Rectal smooth muscle tissue (tissue), 1 donor: Measurements from ENCODE around the gene LMX1B.

ENCODE experiments used
- H3K27ac ChIP-seq: one replicate; pipeline ENCODE4 v1.7.0; 2013; ENCODE audit warnings: low read depth, low read length, inconsistent platforms
- H3K27me3 ChIP-seq: one replicate; pipeline ENCODE4 v1.7.0; 2013; ENCODE audit warnings: low read length; ENCODE audit not compliant: control insufficient read depth, insufficient read depth
- H3K36me3 ChIP-seq: one replicate; pipeline ENCODE4 v1.7.0; 2013; ENCODE audit warnings: low read length; ENCODE audit not compliant: control insufficient read depth, insufficient read depth
- H3K4me1 ChIP-seq: one replicate; pipeline ENCODE4 v1.7.0; 2013; ENCODE audit warnings: low read length; ENCODE audit not compliant: control insufficient read depth, insufficient read depth
- H3K4me3 ChIP-seq: one replicate; pipeline ENCODE4 v1.7.0; 2013; ENCODE audit warnings: low read length
- H3K9ac ChIP-seq: one replicate; pipeline ENCODE4 v1.7.0; 2013; ENCODE audit warnings: low read length

The LMX1B gene

DNA sequence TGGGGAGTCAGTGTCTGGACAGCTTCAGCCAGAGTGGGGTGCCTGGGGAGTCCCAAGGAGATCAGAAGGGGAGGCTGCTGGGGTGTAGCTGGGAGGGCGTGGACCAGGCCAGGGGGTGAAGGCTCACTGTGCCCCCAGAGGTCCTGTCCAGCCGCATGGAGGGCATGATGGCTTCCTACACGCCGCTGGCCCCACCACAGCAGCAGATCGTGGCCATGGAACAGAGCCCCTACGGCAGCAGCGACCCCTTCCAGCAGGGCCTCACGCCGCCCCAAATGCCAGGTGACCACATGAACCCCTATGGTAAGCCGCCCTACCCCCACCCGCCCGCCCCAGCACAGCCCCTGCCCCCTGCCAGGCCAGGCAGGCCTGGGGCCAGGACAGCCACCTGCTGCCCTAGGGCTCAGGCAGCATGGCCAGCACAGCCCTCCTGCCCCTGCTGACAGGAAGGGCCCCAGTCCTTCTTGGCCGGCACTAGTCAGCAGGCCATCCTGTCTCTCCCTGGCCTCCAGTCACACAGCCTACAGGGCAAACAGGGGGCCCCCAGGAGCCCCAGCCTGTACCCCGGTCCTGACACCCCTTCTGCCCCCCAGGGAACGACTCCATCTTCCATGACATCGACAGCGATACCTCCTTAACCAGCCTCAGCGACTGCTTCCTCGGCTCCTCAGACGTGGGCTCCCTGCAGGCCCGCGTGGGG is 82.1 kb downstream of the LMX1B start:
- no peak overlapping the region for H3K4me3 ChIP-seq
- no peaks in the 10 kb centered on the region for H3K36me3 ChIP-seq
- H3K9ac ChIP-seq: no peak overlapping the region
- no peak overlapping the region for H3K27ac ChIP-seq
- H3K4me1 ChIP-seq: no peaks in the 10 kb centered on the region
- H3K27me3 ChIP-seq: peaks cover 6% of the 10 kb centered on the region

GRCh38 chr9:126696401-126697145 is 82.8 kb downstream of the LMX1B start:
- H3K4me1 ChIP-seq: no peaks in the 10 kb centered on the region
- no peak overlapping the region for H3K9ac ChIP-seq
- no peak overlapping the region for H3K27ac ChIP-seq
- H3K4me3 ChIP-seq: no peak overlapping the region
- H3K27me3 ChIP-seq: peaks cover 7% of the 10 kb centered on the region
- H3K36me3 ChIP-seq: no peaks in the 10 kb centered on the region

GRCh38 chr9:126697330-126697729 is 83.6 kb downstream of the LMX1B start:
- H3K36me3 ChIP-seq: no peaks in the 10 kb centered on the region
- H3K27ac ChIP-seq: no peak overlapping the region
- no peaks in the 10 kb centered on the region for H3K4me1 ChIP-seq
- peaks cover 15% of the 10 kb centered on the region for H3K27me3 ChIP-seq
- no peak overlapping the region for H3K4me3 ChIP-seq
- H3K9ac ChIP-seq: no peak overlapping the region

GRCh38 chr9:126698251-126698650 is 84.5 kb downstream of the LMX1B start:
- H3K27ac ChIP-seq: no peak overlapping the region
- H3K4me3 ChIP-seq: no peak overlapping the region
- no peaks in the 10 kb centered on the region for H3K36me3 ChIP-seq
- H3K9ac ChIP-seq: no peak overlapping the region
- peaks cover 16% of the 10 kb centered on the region for H3K27me3 ChIP-seq
- H3K4me1 ChIP-seq: no peaks in the 10 kb centered on the region

- no peaks in the 10 kb centered on the region for H3K36me3 ChIP-seq
- no peak overlapping the region for H3K9ac ChIP-seq
- H3K4me3 ChIP-seq: no peak overlapping the region
- H3K27me3 ChIP-seq: peaks cover 16% of the 10 kb centered on the region
- no peaks in the 10 kb centered on the region for H3K4me1 ChIP-seq
- H3K27ac ChIP-seq: no peak overlapping the region
Measured at GRCh38 chr9:126698756-126699155, 85.0 kb downstream of the LMX1B start.

DNA sequence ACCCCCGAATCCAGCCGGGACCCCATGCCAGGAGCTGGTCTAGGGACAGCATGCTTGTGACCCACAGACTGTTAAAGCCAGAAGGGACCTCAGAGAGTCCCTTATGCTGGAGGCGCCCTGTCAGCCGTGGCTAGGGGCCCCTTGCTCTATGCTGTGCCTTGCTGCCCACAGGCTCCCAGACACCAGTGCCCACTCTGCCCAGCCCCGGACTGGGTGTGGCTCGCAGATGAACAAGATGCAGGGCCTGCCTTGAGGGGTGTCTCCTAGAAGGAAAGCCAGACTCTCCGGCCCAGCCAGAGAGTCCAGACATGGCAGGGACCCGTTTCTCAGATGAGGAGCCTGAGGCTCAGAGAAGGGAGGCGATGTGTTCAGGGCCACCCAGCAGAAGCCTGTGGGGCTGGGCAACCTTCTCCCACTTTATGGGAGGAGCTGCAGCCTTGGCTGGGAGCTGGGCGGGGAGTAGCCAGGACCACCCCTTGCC is 85.7 kb downstream of the LMX1B start:
- H3K36me3 ChIP-seq: no peaks in the 10 kb centered on the region
- peaks cover 16% of the 10 kb centered on the region for H3K27me3 ChIP-seq
- no peak overlapping the region for H3K4me3 ChIP-seq
- no peak overlapping the region for H3K9ac ChIP-seq
- H3K4me1 ChIP-seq: no peaks in the 10 kb centered on the region
- no peak overlapping the region for H3K27ac ChIP-seq

DNA sequence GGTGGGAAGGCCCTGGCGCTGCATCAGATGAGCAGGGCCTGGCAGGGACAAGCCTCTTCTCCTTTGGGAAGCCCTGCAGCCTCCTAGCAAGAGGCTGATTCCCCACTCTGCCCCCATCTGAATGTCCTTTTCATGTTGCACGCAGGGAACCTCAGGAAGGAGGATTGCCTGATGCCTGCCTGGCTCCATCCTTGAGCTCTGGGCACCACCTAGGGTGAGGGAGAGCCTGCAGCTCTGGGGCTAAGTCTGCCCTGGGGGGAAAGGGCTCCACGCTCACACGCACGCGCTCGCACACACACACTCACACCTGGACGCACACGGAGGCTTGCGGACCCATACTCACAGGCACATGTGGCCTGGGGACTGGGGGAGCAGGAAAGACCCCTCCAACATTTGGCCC is 86.6 kb downstream of the LMX1B start:
- Histone ChIP-seq H3K27me3 (peaks cover 16% of the 10 kb centered on the region), H3K4me1 (peaks cover 4% of the 10 kb centered on the region), H3K36me3 (no peaks in the 10 kb centered on the region), H3K4me3 (no peak overlapping the region), H3K27ac (no peak overlapping the region), H3K9ac (no peak overlapping the region)

- peaks cover 7% of the 10 kb centered on the region for H3K4me1 ChIP-seq
- peaks cover 16% of the 10 kb centered on the region for H3K27me3 ChIP-seq
- H3K36me3 ChIP-seq: no peaks in the 10 kb centered on the region
- H3K4me3 ChIP-seq: no peak overlapping the region
- no peak overlapping the region for H3K9ac ChIP-seq
- H3K27ac ChIP-seq: no peak overlapping the region
Measured at GRCh38 chr9:126700903-126701812, 87.4 kb downstream of the LMX1B start.

- no peak overlapping the region for H3K4me3 ChIP-seq
- H3K36me3 ChIP-seq: no peaks in the 10 kb centered on the region
- peaks cover 16% of the 10 kb centered on the region for H3K27me3 ChIP-seq
- H3K9ac ChIP-seq: no peak overlapping the region
- H3K4me1 ChIP-seq: peaks cover 7% of the 10 kb centered on the region
- no peak overlapping the region for H3K27ac ChIP-seq
Measured at GRCh38 chr9:126701813-126702140, 88.0 kb downstream of the LMX1B start.

DNA sequence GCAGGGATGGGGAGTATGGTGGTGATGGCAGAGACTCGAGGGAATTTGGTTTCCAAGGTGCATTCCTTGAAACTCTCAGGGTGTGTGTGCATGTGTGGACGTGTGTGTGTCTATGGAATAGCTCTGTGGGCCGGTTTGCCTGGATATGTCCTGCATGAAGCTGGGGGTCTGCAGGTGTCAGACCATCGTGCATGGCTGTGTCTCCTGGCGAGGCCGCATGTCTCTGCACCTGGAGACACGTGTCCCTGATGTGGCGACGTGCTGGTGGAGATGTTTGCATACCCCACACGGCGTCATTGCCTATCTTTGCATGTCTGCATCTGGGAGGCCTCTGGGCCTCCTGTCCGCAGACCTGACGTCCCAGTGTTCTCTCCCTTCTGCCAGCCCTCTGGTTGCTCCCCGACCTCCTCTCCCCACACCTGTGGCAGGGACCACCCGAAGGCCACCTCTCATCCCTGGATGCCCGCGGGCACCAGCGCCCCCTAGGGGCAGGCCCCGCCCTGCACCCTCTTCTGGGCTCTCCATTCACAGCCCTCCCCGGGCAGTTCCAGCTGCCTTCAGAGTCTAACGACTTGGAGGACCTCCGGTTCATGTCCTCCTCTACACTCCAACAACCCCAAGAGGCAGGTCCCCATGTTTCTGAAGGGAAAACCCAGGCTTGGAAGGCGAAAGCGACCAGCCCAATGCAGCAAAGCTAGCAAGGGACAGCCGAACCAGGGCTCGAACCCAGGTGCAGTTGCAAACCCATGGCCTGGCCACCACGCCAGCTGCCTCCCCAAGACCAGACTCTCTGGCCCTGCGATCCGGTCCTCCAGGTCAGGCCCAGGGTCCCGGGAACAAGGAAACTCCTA is 88.6 kb downstream of the LMX1B start:
- peaks cover 7% of the 10 kb centered on the region for H3K4me1 ChIP-seq
- no peak overlapping the region for H3K4me3 ChIP-seq
- no peak overlapping the region for H3K27ac ChIP-seq
- no peak overlapping the region for H3K9ac ChIP-seq
- H3K27me3 ChIP-seq: peaks cover 12% of the 10 kb centered on the region
- H3K36me3 ChIP-seq: no peaks in the 10 kb centered on the region

GRCh38 chr9:126703002-126703865 is 89.5 kb downstream of the LMX1B start:
- no peak overlapping the region for H3K27ac ChIP-seq

More at GRCh38 chr9:126703002-126703865, 89.5 kb downstream of the LMX1B start:
- peaks cover 7% of the 10 kb centered on the region for H3K4me1 ChIP-seq
- H3K4me3 ChIP-seq: no peak overlapping the region
- peaks cover 12% of the 10 kb centered on the region for H3K27me3 ChIP-seq
- H3K9ac ChIP-seq: peak overlapping the region; percentile 12
- H3K36me3 ChIP-seq: no peaks in the 10 kb centered on the region
